ENCODE measurements around the gene DEF6. TPM values are rescaled to one million over a fixed set of nuclear protein-coding genes. Genes with fewer than 3 reads are reported as not detected.
"Not testable (repeated sequence)": the region's sequence is repeated elsewhere in the genome, so short reads cannot be mapped to it uniquely, and the experiment has no call there.

DEF6 gene
- total RNA-seq, 1 experiment from 2014 or later, result 0.59 TPM

- Histone ChIP-seq H3K9me3 (ENCODE audit: control insufficient read depth, insufficient read depth, low read depth, low read length) (no peaks in the 10 kb centered on the region), H3K4me3 (ENCODE audit: low read depth in 2 of 2, low read length in 2 of 2) (no peak overlapping the region), H3K4me1 (ENCODE audit: control insufficient read depth, insufficient read depth, low read length) (no peaks in the 10 kb centered on the region), H3K27me3 (ENCODE audit: control insufficient read depth, insufficient read depth, low read length) (no peaks in the 10 kb centered on the region; the same call in 1 of the 2 replicates), H3K27ac (ENCODE audit: low read length) (no peak overlapping the region), H3K36me3 (ENCODE audit: control insufficient read depth, insufficient read depth, low read length) (no peaks in the 10 kb centered on the region)
- DNase-seq (ENCODE audit: low read depth, low spot score), result no peak
- ChIA-PET CTCF (interaction anchor here (0.6 to 1.0 kb wide), 4 partner anchors 31 to 122 kb away, joined by 3 to 8 read pairs (median 4); no protein-coding TSS in a partner anchor), POLR2A (interaction anchor here (0.7 kb wide), 1 partner anchor 17 kb away, joined by 4 read pairs; no protein-coding TSS in a partner anchor)
- no peak for TF ChIP-seq SIN3A (IDR thresholded peaks at IDR 0.05; ENCODE audit: borderline replicate concordance, insufficient read depth, low read depth, low read length)
- TF ChIP-seq TCF7L2 (IDR thresholded peaks at IDR 0.05; ENCODE audit: low read depth, low read length), result no peak
- no peak for TF ChIP-seq CTCF (IDR thresholded peaks at IDR 0.05)
- no peak for TF ChIP-seq REST (IDR thresholded peaks at IDR 0.05; ENCODE audit: insufficient read depth in 1 of 2, low read depth in 2 of 2, low read length in 1 of 2)
- no peak for TF ChIP-seq POLR2AphosphoS5 (IDR thresholded peaks at IDR 0.05; ENCODE audit: low read depth, low read length)
- in situ Hi-C loops (cut with HindIII; ENCODE audit: low pct_unique_long_range_greater_than_20kb, low sequenced_read_pairs) (no loop called here), intact Hi-C loops (cut with micrococcal nuclease; ENCODE audit: unreplicated experiment) (no loop called here)
- no TSS peak for BruUV-seq (replicated peaks)
- ATAC-seq, result no peak; the same call in 1 of the 2 replicates
Measured at GRCh38 chr6:35328108-35328723, 30.6 kb downstream of the DEF6 start.

- intact Hi-C loops (cut with micrococcal nuclease; ENCODE audit: unreplicated experiment); CTCF ChIA-PET; H3K4me3 ChIP-seq (ENCODE audit: low read depth in 2 of 2, low read length in 2 of 2); H3K27ac ChIP-seq (ENCODE audit: low read length); in situ Hi-C loops (cut with HindIII; ENCODE audit: low pct_unique_long_range_greater_than_20kb, low sequenced_read_pairs); BruUV-seq (replicated peaks); H3K27me3 ChIP-seq (ENCODE audit: control insufficient read depth, insufficient read depth, low read length); H3K36me3 ChIP-seq (ENCODE audit: control insufficient read depth, insufficient read depth, low read length); DNase-seq (ENCODE audit: low read depth, low spot score); H3K4me1 ChIP-seq (ENCODE audit: control insufficient read depth, insufficient read depth, low read length); ATAC-seq; H3K9me3 ChIP-seq (ENCODE audit: control insufficient read depth, insufficient read depth, low read depth, low read length); POLR2A ChIA-PET: not testable (repeated sequence)
Measured at GRCh38 chr6:35328965-35329364, 31.3 kb downstream of the DEF6 start.

GRCh38 chr6:35330541-35331119, 33.0 kb downstream of the DEF6 start:
- H3K27me3 ChIP-seq (ENCODE audit: control insufficient read depth, insufficient read depth, low read length), result no peaks in the 10 kb centered on the region; the same call in 1 of the 2 replicates
- H3K27ac ChIP-seq (ENCODE audit: low read length), result no peak overlapping the region
- H3K4me3 ChIP-seq (ENCODE audit: low read depth in 2 of 2, low read length in 2 of 2), result no peak overlapping the region
- ATAC-seq, result no peak
- intact Hi-C loops (cut with micrococcal nuclease; ENCODE audit: unreplicated experiment), result no loop called here
- in situ Hi-C loops (cut with HindIII; ENCODE audit: low pct_unique_long_range_greater_than_20kb, low sequenced_read_pairs), result no loop called here
- no peak for TF ChIP-seq POLR2AphosphoS5 (IDR thresholded peaks at IDR 0.05; ENCODE audit: low read depth, low read length)
- no peak for TF ChIP-seq SIN3A (IDR thresholded peaks at IDR 0.05; ENCODE audit: borderline replicate concordance, insufficient read depth, low read depth, low read length)
- TF ChIP-seq CTCF (IDR thresholded peaks at IDR 0.05), result no peak
- TF ChIP-seq TCF7L2 (IDR thresholded peaks at IDR 0.05; ENCODE audit: low read depth, low read length), result no peak
- TF ChIP-seq REST (IDR thresholded peaks at IDR 0.05; ENCODE audit: insufficient read depth in 1 of 2, low read depth in 2 of 2, low read length in 1 of 2), result no peak
- BruUV-seq (replicated peaks), result no TSS peak
- H3K9me3 ChIP-seq (ENCODE audit: control insufficient read depth, insufficient read depth, low read depth, low read length), result no peaks in the 10 kb centered on the region
- H3K36me3 ChIP-seq (ENCODE audit: control insufficient read depth, insufficient read depth, low read length), result no peaks in the 10 kb centered on the region
- ChIA-PET CTCF (no interaction called here), POLR2A (no interaction called here)
- no peak for DNase-seq (ENCODE audit: low read depth, low spot score)
- H3K4me1 ChIP-seq (ENCODE audit: control insufficient read depth, insufficient read depth, low read length), result no peaks in the 10 kb centered on the region

Data from Panc1 (cell line).